Mucosa of stomach (tissue), 1 donor: Measurements from ENCODE around the gene GRM4.

ENCODE experiments used
- H3K27me3 ChIP-seq: one replicate; pipeline ENCODE4 v1.7.0; 2013; ENCODE audit warnings: mild to moderate bottlenecking, low read length; ENCODE audit not compliant: control insufficient read depth, insufficient read depth
- H3K36me3 ChIP-seq: one replicate; pipeline ENCODE4 v1.7.0; 2013; ENCODE audit warnings: low read length; ENCODE audit not compliant: control insufficient read depth, insufficient read depth
- H3K4me1 ChIP-seq: one replicate; pipeline ENCODE4 v1.7.0; 2013; ENCODE audit warnings: mild to moderate bottlenecking, low read length; ENCODE audit not compliant: control insufficient read depth, insufficient read depth
- H3K4me3 ChIP-seq: one replicate; pipeline ENCODE4 v1.7.0; 2013; ENCODE audit warnings: low read length
- H3K9ac ChIP-seq: one replicate; pipeline ENCODE4 v1.7.0; 2013; ENCODE audit warnings: mild to moderate bottlenecking, low read length, moderate library complexity
- H3K9me3 ChIP-seq: one replicate; pipeline ENCODE4 v1.7.0; 2013; ENCODE audit warnings: mild to moderate bottlenecking, low read length, moderate library complexity; ENCODE audit not compliant: control insufficient read depth
- donor health status: Pancreatic carcinoma.

GRM4 gene

GRCh38 chr6:33975661-33976436, 170.0 kb downstream of the GRM4 start:
- Histone ChIP-seq H3K9me3 (no peaks in the 10 kb centered on the region), H3K4me1 (no peaks in the 10 kb centered on the region), H3K4me3 (no peak overlapping the region), H3K27me3 (peaks cover 15% of the 10 kb centered on the region), H3K36me3 (no peaks in the 10 kb centered on the region), H3K9ac (no peak overlapping the region)

GRCh38 chr6:33974471-33974870, 171.4 kb downstream of the GRM4 start:
- Histone ChIP-seq H3K9me3 (no peaks in the 10 kb centered on the region), H3K27me3 (peaks cover 15% of the 10 kb centered on the region), H3K36me3 (no peaks in the 10 kb centered on the region), H3K4me1 (no peaks in the 10 kb centered on the region), H3K4me3 (no peak overlapping the region), H3K9ac (no peak overlapping the region)

GRCh38 chr6:33974030-33974429, 171.9 kb downstream of the GRM4 start:
- H3K4me3 ChIP-seq: no peak overlapping the region

GRCh38 chr6:33971580-33971979, 174.3 kb downstream of the GRM4 start:
- H3K4me1 ChIP-seq: no peaks in the 10 kb centered on the region
- H3K27me3 ChIP-seq: peaks cover 10% of the 10 kb centered on the region

More at GRCh38 chr6:33974030-33974429, 171.9 kb downstream of the GRM4 start:
- H3K36me3 ChIP-seq: no peaks in the 10 kb centered on the region
- H3K4me1 ChIP-seq: no peaks in the 10 kb centered on the region
- no peak overlapping the region for H3K9ac ChIP-seq
- peaks cover 15% of the 10 kb centered on the region for H3K27me3 ChIP-seq
- H3K9me3 ChIP-seq: no peaks in the 10 kb centered on the region

More at GRCh38 chr6:33971580-33971979, 174.3 kb downstream of the GRM4 start:
- no peak overlapping the region for H3K4me3 ChIP-seq
- H3K36me3 ChIP-seq: no peaks in the 10 kb centered on the region
- H3K9me3 ChIP-seq: no peaks in the 10 kb centered on the region
- no peak overlapping the region for H3K9ac ChIP-seq
